Suprapubic skin (tissue), 3 donors: ENCODE data around the gene GRB10.

Experiments used
- CTCF ChIP-seq, 2 donors: fragments of 200-600 bp in 1 of 2; fragments of 450-650 bp in 1 of 2; sonication (generic) in 1 of 2; IDR thresholded peaks; one replicate each; pipeline ENCODE4 v1.5.1; 2016 to 2019; ENCODE audit warnings: antibody characterized with exemption in 2 of 2, mild to moderate bottlenecking in 1 of 2, moderate library complexity in 1 of 2
- POLR2A ChIP-seq, 2 donors: fragments of 450-650 bp; IDR thresholded peaks; one replicate each; pipeline ENCODE4 v1.6.1; 2017; ENCODE audit warnings: antibody characterized with exemption in 2 of 2, mild to moderate bottlenecking in 2 of 2, moderate library complexity in 2 of 2

DNA sequence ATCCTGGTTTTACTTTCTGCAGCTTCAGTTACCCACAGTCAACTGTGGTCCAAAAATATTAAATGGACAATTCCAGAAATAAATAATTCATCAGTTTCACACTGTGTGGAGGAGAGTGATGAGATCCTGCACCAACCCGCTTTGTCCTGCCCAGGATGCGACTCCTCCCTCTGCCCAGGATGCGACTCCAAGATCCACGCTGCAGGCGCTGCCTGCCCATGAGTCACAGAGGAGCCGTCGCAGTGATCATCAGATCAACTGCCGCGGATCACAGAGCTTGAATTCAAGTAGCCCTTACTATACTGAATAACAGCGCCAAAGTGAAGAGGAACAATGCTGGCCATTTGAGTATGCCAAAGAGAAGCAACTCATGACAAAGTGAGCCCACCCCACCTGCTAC, 61.5 kb downstream of the GRB10 start:
- TF ChIP-seq CTCF (IDR thresholded peaks at IDR 0.05) = no peak
- no peak for TF ChIP-seq POLR2A (IDR thresholded peaks at IDR 0.05)
